H1 (cell line): ENCODE results near the gene DDHD1. TPM values are rescaled to one million over a fixed set of nuclear protein-coding genes. Genes with fewer than 3 reads are reported as not detected.

ENCODE experiments used
- CTCF ChIA-PET: fragments of 300-600 bp; sonication (Branson Sonifier 250); formaldehyde crosslinking; loops from one replicate; lab custom pipeline; 2021; ENCODE audit not compliant: partially characterized antibody; lab: Charles Lee
- POLR2A ChIA-PET: fragments of 300-600 bp; sonication (Branson Sonifier 250); formaldehyde crosslinking; loops from one replicate; lab custom pipeline; 2021; ENCODE audit warnings: inconsistent platforms; ENCODE audit not compliant: partially characterized antibody; lab: Charles Lee
- DNase-seq, 2 experiments: peaks; one replicate each; pipeline versions ENCODE4 v3.0.0 to v3.0.0-alpha.2; 2010 to 2022; ENCODE audit warnings: low spot score in 2 of 2, low read depth in 1 of 2, mixed read lengths in 1 of 2
- FAIRE-seq: peaks from 2 replicates; lab custom pipeline; 2011; peaks lifted over from hg19 to GRCh38; lab: Jason Lieb, UNC
- H2AFZ ChIP-seq: 2 replicates; pipeline ENCODE4 v1.8.1; 2012; ENCODE audit warnings: low read length, inconsistent platforms
- H2AK5ac ChIP-seq: 2 replicates; pipeline ENCODE4 v1.6.1; 2013; ENCODE audit warnings: low read depth, low read length
- H2BK120ac ChIP-seq: replicated peaks from 2 replicates; pipeline ENCODE3; 2013; ENCODE audit warnings: low read depth, low read length, inconsistent platforms
- H2BK12ac ChIP-seq: 2 replicates; pipeline ENCODE4 v1.6.1; 2013; ENCODE audit warnings: low read depth, low read length
- H2BK15ac ChIP-seq: 2 replicates; pipeline ENCODE4 v1.6.1; 2013; ENCODE audit warnings: low read length
- H2BK20ac ChIP-seq: 2 replicates; pipeline ENCODE4 v1.6.1; 2013; ENCODE audit warnings: low read length
- H2BK5ac ChIP-seq: 2 replicates; pipeline ENCODE4 v1.6.1; 2013; ENCODE audit warnings: low read depth, low read length
- H3K14ac ChIP-seq: 2 replicates; pipeline ENCODE4 v1.6.1; 2013; ENCODE audit warnings: inconsistent platforms; ENCODE audit not compliant: insufficient read length
- H3K18ac ChIP-seq: 2 replicates; pipeline ENCODE4 v1.6.1; 2013; ENCODE audit warnings: low read length; ENCODE audit errors: extremely low read depth
- H3K23ac ChIP-seq: 2 replicates; pipeline ENCODE4 v1.6.1; 2013; ENCODE audit warnings: inconsistent platforms; ENCODE audit not compliant: insufficient read length
- H3K23me2 ChIP-seq: 2 replicates; pipeline ENCODE4 v1.6.1; 2013; ENCODE audit warnings: low read depth, low read length
- H3K27ac ChIP-seq: 2 replicates; pipeline ENCODE4 v1.6.1; 2011; ENCODE audit warnings: low read depth, low read length, inconsistent platforms
- H3K27me3 ChIP-seq, 4 experiments: replicated peaks in 1 of 4; 1 replicate in 1 of 4; 2 replicates in 3 of 4; pipeline versions ENCODE4 v1.6.1 to v1.8.1; 2011 to 2013; ENCODE audit warnings: low read length in 3 of 4, mild to moderate bottlenecking in 3 of 4, inconsistent platforms in 2 of 4, mixed read lengths in 2 of 4, moderate library complexity in 1 of 4; ENCODE audit not compliant: control insufficient read depth in 3 of 4, insufficient read depth in 3 of 4; ENCODE audit errors: extremely low read depth in 1 of 4
- H3K36me3 ChIP-seq, 4 experiments: 2 replicates each; pipeline versions ENCODE4 v1.6.1 to v1.8.1; 2011 to 2013; ENCODE audit warnings: mild to moderate bottlenecking in 4 of 4, low read length in 3 of 4, moderate library complexity in 2 of 4, control low read depth in 1 of 4, inconsistent platforms in 1 of 4; ENCODE audit not compliant: insufficient read depth in 4 of 4, control insufficient read depth in 2 of 4
- H3K4ac ChIP-seq: replicated peaks from 2 replicates; pipeline ENCODE3; 2013; ENCODE audit warnings: low read length, low read depth, mixed read lengths, inconsistent platforms; ENCODE audit not compliant: insufficient read length
- H3K4me1 ChIP-seq, 4 experiments: replicated peaks in 1 of 4; 1 replicate in 1 of 4; 2 replicates in 3 of 4; pipeline versions ENCODE4 v1.6.1 to v1.8.1; 2011 to 2013; ENCODE audit warnings: low read length in 3 of 4, inconsistent platforms in 2 of 4, mixed read lengths in 1 of 4; ENCODE audit not compliant: insufficient read depth in 4 of 4, control insufficient read depth in 3 of 4
- H3K4me2 ChIP-seq, 2 experiments: 2 replicates each; pipeline versions ENCODE4 v1.6.1 to v1.8.1; 2011 to 2013; ENCODE audit warnings: low read depth in 2 of 2, low read length in 2 of 2, control low read depth in 1 of 2, inconsistent platforms in 1 of 2, mild to moderate bottlenecking in 1 of 2; ENCODE audit not compliant: insufficient read depth in 1 of 2
- H3K4me3 ChIP-seq, 4 experiments: fragments of 200-600, 300-600 bp in 1 of 4; sonication (generic), shearing (Covaris generic), sonication (Bioruptor Twin) in 1 of 4; 2 replicates each; pipeline versions ENCODE4 v1.5.1 to v1.8.1; 2011 to 2016; ENCODE audit warnings: low read length in 4 of 4, low read depth in 3 of 4, control low read depth in 2 of 4, inconsistent platforms in 2 of 4, mild to moderate bottlenecking in 2 of 4, mixed read lengths in 1 of 4, moderate library complexity in 1 of 4; ENCODE audit not compliant: insufficient read depth in 2 of 4; ENCODE audit errors: extremely low read depth in 1 of 4
- H3K56ac ChIP-seq: replicated peaks from 2 replicates; pipeline ENCODE3; 2013; ENCODE audit warnings: low read depth, mild to moderate bottlenecking, mixed read lengths, low read length, inconsistent platforms; ENCODE audit not compliant: insufficient read length
- H3K79me1 ChIP-seq: 2 replicates; pipeline ENCODE4 v1.6.1; 2013; ENCODE audit warnings: low read depth, low read length, control low read depth
- H3K79me2 ChIP-seq, 2 experiments: 2 replicates each; pipeline versions ENCODE4 v1.6.1 to v1.8.1; 2012 to 2013; ENCODE audit warnings: low read length in 2 of 2, mild to moderate bottlenecking in 2 of 2, inconsistent platforms in 1 of 2; ENCODE audit not compliant: insufficient read depth in 2 of 2, control insufficient read depth in 1 of 2
- H3K9ac ChIP-seq, 4 experiments: replicated peaks in 1 of 4; 1 replicate in 1 of 4; 2 replicates in 3 of 4; pipeline versions ENCODE4 v1.6.1 to v1.8.1; 2011 to 2013; ENCODE audit warnings: low read depth in 3 of 4, low read length in 3 of 4, control low read depth in 2 of 4, mild to moderate bottlenecking in 2 of 4, moderate library complexity in 2 of 4, inconsistent platforms in 1 of 4; ENCODE audit errors: extremely low read depth in 1 of 4
- H3K9me3 ChIP-seq, 2 experiments: 2 replicates each; pipeline versions ENCODE4 v1.6.1 to v1.8.1; 2012 to 2013; ENCODE audit warnings: mild to moderate bottlenecking in 2 of 2, moderate library complexity in 2 of 2, control low read depth in 1 of 2, inconsistent platforms in 1 of 2, low read depth in 1 of 2, low read length in 1 of 2, mixed read lengths in 1 of 2; ENCODE audit not compliant: insufficient read depth in 2 of 2
- H4K20me1 ChIP-seq, 2 experiments: replicated peaks in 1 of 2; 2 replicates each; pipeline versions ENCODE3 to v1.8.1; 2011 to 2013; ENCODE audit warnings: inconsistent platforms in 2 of 2, low read length in 2 of 2, mild to moderate bottlenecking in 1 of 2; ENCODE audit not compliant: insufficient read depth in 2 of 2, control insufficient read depth in 1 of 2
- H4K5ac ChIP-seq: 2 replicates; pipeline ENCODE4 v1.6.1; 2013; ENCODE audit warnings: low read length, low read depth, mixed read lengths, inconsistent platforms; ENCODE audit not compliant: insufficient read length
- H4K8ac ChIP-seq: 2 replicates; pipeline ENCODE4 v1.8.0; 2013; ENCODE audit warnings: mild to moderate bottlenecking, moderate library complexity, low read length, inconsistent platforms; ENCODE audit not compliant: insufficient read depth; ENCODE audit errors: extremely low read depth
- H4K91ac ChIP-seq: replicated peaks from 2 replicates; pipeline ENCODE3; 2013; ENCODE audit warnings: low read length, mixed read lengths, inconsistent platforms; ENCODE audit not compliant: insufficient read length
- ATF3 ChIP-seq: IDR thresholded peaks from 2 replicates; pipeline ENCODE4 v1.6.1; 2011; ENCODE audit warnings: low read depth, mild to moderate bottlenecking, low read length; ENCODE audit not compliant: insufficient read depth
- BCL11A ChIP-seq, 2 experiments: IDR thresholded peaks; one replicate each; pipeline ENCODE4 v1.6.1; 2011; ENCODE audit warnings: low read depth in 2 of 2, low read length in 2 of 2, mild to moderate bottlenecking in 2 of 2
- CBX8 ChIP-seq: fragments of 300-800, 300-1000 bp; sonication (generic); IDR thresholded peaks from 2 replicates; pipeline ENCODE4 v1.7.1; 2016; ENCODE audit warnings: low read depth, low read length, borderline replicate concordance
- CEBPB ChIP-seq: IDR thresholded peaks from 2 replicates; pipeline ENCODE4 v1.6.1; 2012; ENCODE audit warnings: low read depth, low read length
- CHD1 ChIP-seq: IDR thresholded peaks from 2 replicates; pipeline ENCODE4 v1.6.1; 2012; ENCODE audit warnings: low read depth, low read length, improper control_type of control experiment
- CREB1 ChIP-seq: IDR thresholded peaks from 2 replicates; pipeline ENCODE4 v1.6.1; 2012; ENCODE audit warnings: inconsistent platforms
- CTBP2 ChIP-seq: IDR thresholded peaks from 2 replicates; pipeline ENCODE4 v1.7.0; 2011; ENCODE audit warnings: borderline replicate concordance, mild to moderate bottlenecking, moderate library complexity, mixed read lengths, low read length; ENCODE audit not compliant: insufficient read depth, insufficient read length
- EGR1 ChIP-seq: IDR thresholded peaks from 2 replicates; pipeline ENCODE4 v1.6.1; 2011; ENCODE audit warnings: low read depth, low read length, borderline replicate concordance
- FOSL1 ChIP-seq: IDR thresholded peaks from 2 replicates; pipeline ENCODE4 v1.6.1; 2011; ENCODE audit warnings: mild to moderate bottlenecking, low read depth, low read length, moderate library complexity; ENCODE audit not compliant: insufficient read depth
- NANOG ChIP-seq: IDR thresholded peaks from 2 replicates; pipeline ENCODE4 v1.6.1; 2011; ENCODE audit warnings: low read length, low read depth, mild to moderate bottlenecking, inconsistent platforms; ENCODE audit not compliant: insufficient read depth, poor library complexity, severe bottlenecking
- RAD21 ChIP-seq, 2 experiments: IDR thresholded peaks in 1 of 2; conservative IDR thresholded peaks in 1 of 2; 2 replicates each; pipeline ENCODE4 v1.6.1; 2011; ENCODE audit warnings: low read depth in 2 of 2, low read length in 2 of 2, improper control_type of control experiment in 1 of 2, inconsistent platforms in 1 of 2, mild to moderate bottlenecking in 1 of 2, moderate library complexity in 1 of 2
- SP4 ChIP-seq: IDR thresholded peaks from 2 replicates; pipeline ENCODE4 v1.6.1; 2012; ENCODE audit warnings: low read length, inconsistent platforms
- SUZ12 ChIP-seq: fragments of 200-600 bp; sonication (generic); IDR thresholded peaks from 2 replicates; pipeline ENCODE4 v1.6.1; 2012; ENCODE audit warnings: mild to moderate bottlenecking, inconsistent platforms, low read length, moderate library complexity, mixed read lengths
- TAF1 ChIP-seq: IDR thresholded peaks from 2 replicates; pipeline ENCODE4 v1.6.1; 2011; ENCODE audit warnings: mild to moderate bottlenecking, low read depth, low read length
- WGBS, 2 experiments: shearing (Covaris generic) in 1 of 2; methylation state at CpG; one replicate each; pipeline versions ENCODE4 v1.1.6 to v1.1.7; 2013 to 2015; ENCODE audit warnings: low lambda C conversion rate in 2 of 2, mixed read lengths in 2 of 2, inconsistent platforms in 1 of 2, low coverage in 1 of 2, missing lambda C conversion rate in 1 of 2; ENCODE audit not compliant: insufficient replicate concordance in 2 of 2, insufficient coverage in 1 of 2, insufficient read length in 1 of 2; ENCODE audit errors: extremely low coverage in 1 of 2, missing lambda C conversion rate in 1 of 2; 5-methylcytosine and 5-hydroxymethylcytosine counted together
- polyA plus RNA-seq, 7 experiments: library from polyadenylated mRNA; depleted of rRNA in 3 of 7; stranded (reverse) in 5 of 7; unstranded in 2 of 7; fragments of >200 nt in 5 of 7; fragments of 200-250 nt in 2 of 7; gene quantifications; 1 replicate in 5 of 7; 2 replicates in 1 of 7; 4 replicates in 1 of 7; pipeline versions ENCODE4 v1.2.1 to v1.2.3, GENCODE V29; 2011 to 2013; ENCODE audit warnings: missing spikeins in 2 of 7, mixed read lengths in 2 of 7
- total RNA-seq: library from RNA; stranded (reverse); fragmentation: NEBNext Ultra II Directional; extraction: Animal tissue kit (Norgen Biotek cat#: 25700); gene quantifications from 2 replicates; pipeline ENCODE4 v1.2.1, GENCODE V29; 2021

The DDHD1 gene
- total and polyA plus RNA-seq, 2 of the 8 experiments (the other 6 are each of a cell fraction or from before 2014, with no cell fraction given): 3.6 to 16.0 TPM

GRCh38 chr14:53110096-53110495 is 43.0 kb downstream of the DDHD1 start:
- Histone ChIP-seq H2BK120ac (no peak overlapping the region), H2BK20ac (no peak overlapping the region), H4K20me1 (no peaks in the 10 kb centered on the region), H3K23me2 (no peaks in the 10 kb centered on the region; the same call in 1 of the 2 replicates), H3K14ac (no peak overlapping the region), H3K56ac (no peak overlapping the region), H3K4me3 (no peak overlapping the region), H2AK5ac (no peak overlapping the region), H3K4ac (no peak overlapping the region), H4K91ac (no peak overlapping the region), H3K36me3 (no peaks in the 10 kb centered on the region), H2BK5ac (no peak overlapping the region), H2AFZ (no peak overlapping the region), H3K27ac (no peak overlapping the region), H3K79me2 (peaks cover 0 to 5% of the 10 kb centered on the region in 2 experiments; a peak in 1 of 4 replicates), H3K27me3 (no peaks in the 10 kb centered on the region), H3K4me2 (no peak overlapping the region), H4K8ac (no peak overlapping the region), H3K18ac (no peak overlapping the region), H3K4me1 (no peaks in the 10 kb centered on the region), H4K5ac (no peak overlapping the region), H3K79me1 (no peaks in the 10 kb centered on the region; the same call in 1 of the 2 replicates), H3K9me3 (no peaks in the 10 kb centered on the region; a peak in 1 of 4 replicates), H2BK15ac (no peak overlapping the region), H3K23ac (no peak overlapping the region), H2BK12ac (no peak overlapping the region), H3K9ac (no peak overlapping the region)
- ChIA-PET CTCF (interaction anchor here (0.8 kb wide), 1 partner anchor 195 kb away, joined by 3 read pairs; no protein-coding TSS in a partner anchor), POLR2A (no interaction called here)
- no peak for DNase-seq
- no peak for FAIRE-seq
- 90% methylated on average over 1 of the region's 1 CpG; no CpG with 5 or more reads in 1 of the 2 experiments for WGBS, 2 experiments
- no peak for TF ChIP-seq SP4
- no peak for TF ChIP-seq NANOG
- TF ChIP-seq ATF3: no peak
- TF ChIP-seq CBX8: no peak
- TF ChIP-seq CEBPB: no peak
- no peak for TF ChIP-seq EGR1
- TF ChIP-seq CHD1: no peak
- no peak for TF ChIP-seq RAD21 (IDR thresholded peaks at IDR 0.05 in 1 of 2, conservative IDR thresholded peaks at IDR 0.05 in 1 of 2; ENCODE audit: low read depth in 2 of 2, low read length in 2 of 2)
- TF ChIP-seq TAF1: no peak
- TF ChIP-seq CTBP2: no peak
- TF ChIP-seq SUZ12: no peak
- no peak for TF ChIP-seq FOSL1
- TF ChIP-seq CREB1: no peak
- no peak for TF ChIP-seq BCL11A (IDR thresholded peaks at IDR 0.05; ENCODE audit: low read depth in 2 of 2, low read length in 2 of 2)
